Fibroblast of lung (primary cell): ENCODE results near the gene VWA3B. TPM values are rescaled to one million over a fixed set of nuclear protein-coding genes. Genes with fewer than 3 reads are reported as not detected.

Experiments
- DNase-seq, 2 donors: peaks; one replicate each; pipeline versions ENCODE4 v3.0.0 to v3.0.0-alpha.2; 2010; ENCODE audit warnings: low read depth in 2 of 2
- H2AFZ ChIP-seq: 2 replicates; pipeline ENCODE4 v1.5.1; 2012; ENCODE audit warnings: low read length, control low read depth, inconsistent platforms
- H3K27ac ChIP-seq: 2 replicates; pipeline ENCODE4 v1.5.1; 2011; ENCODE audit warnings: low read length, control low read depth; ENCODE audit not compliant: insufficient read depth
- H3K27me3 ChIP-seq: 2 replicates; pipeline ENCODE4 v1.5.1; 2011; ENCODE audit warnings: mild to moderate bottlenecking, low read length; ENCODE audit not compliant: control insufficient read depth, insufficient read depth
- H3K36me3 ChIP-seq: 2 replicates; pipeline ENCODE4 v1.5.1; 2011; ENCODE audit warnings: low read length; ENCODE audit not compliant: control insufficient read depth, insufficient read depth
- H3K4me1 ChIP-seq: 2 replicates; pipeline ENCODE4 v1.5.1; 2011; ENCODE audit warnings: low read length; ENCODE audit not compliant: control insufficient read depth, insufficient read depth; ENCODE audit errors: extremely low read depth
- H3K4me2 ChIP-seq: 2 replicates; pipeline ENCODE4 v1.5.1; 2011; ENCODE audit warnings: low read length, control low read depth; ENCODE audit not compliant: insufficient read depth; ENCODE audit errors: extremely low read depth
- H3K4me3 ChIP-seq, 4 experiments: fragments of 200-600 bp in 1 of 4; sonication (generic) in 1 of 4; replicated peaks in 1 of 4; 2 replicates each; pipeline ENCODE4 v1.5.1; 2011 to 2016; ENCODE audit warnings: low read length in 4 of 4, low read depth in 3 of 4, mild to moderate bottlenecking in 3 of 4, control low read depth in 2 of 4, inconsistent platforms in 1 of 4, mixed read lengths in 1 of 4; ENCODE audit not compliant: insufficient read depth in 1 of 4; ENCODE audit errors: control extremely low read depth in 1 of 4
- H3K79me2 ChIP-seq: 2 replicates; pipeline ENCODE4 v1.5.1; 2012; ENCODE audit warnings: mild to moderate bottlenecking, low read length, inconsistent platforms; ENCODE audit not compliant: control insufficient read depth, insufficient read depth
- H3K9ac ChIP-seq: 2 replicates; pipeline ENCODE4 v1.5.1; 2011; ENCODE audit warnings: mild to moderate bottlenecking, low read length, control low read depth; ENCODE audit not compliant: insufficient read depth
- H3K9me3 ChIP-seq: 2 replicates; pipeline ENCODE4 v1.5.1; 2012; ENCODE audit warnings: low read depth, low read length; ENCODE audit not compliant: control insufficient read depth, insufficient read depth
- H4K20me1 ChIP-seq: 2 replicates; pipeline ENCODE4 v1.5.1; 2011; ENCODE audit warnings: low read length; ENCODE audit not compliant: control insufficient read depth, insufficient read depth; ENCODE audit errors: extremely low read depth
- CTCF ChIP-seq, 2 donors: IDR thresholded peaks in 1 of 2; conservative IDR thresholded peaks in 1 of 2; 1 replicate in 1 of 2; 2 replicates in 1 of 2; pipeline ENCODE4 v1.5.1; 2011 to 2012; ENCODE audit warnings: low read length in 2 of 2, control low read depth in 1 of 2, inconsistent platforms in 1 of 2, low read depth in 1 of 2, mild to moderate bottlenecking in 1 of 2
- EZH2 ChIP-seq: IDR thresholded peaks from 2 replicates; pipeline ENCODE4 v1.5.1; 2012; ENCODE audit warnings: low read length, control low read depth, mild to moderate bottlenecking; ENCODE audit errors: missing control alignments
- polyA plus RNA-seq, 2 donors: library from polyadenylated mRNA; depleted of rRNA in 1 of 2; stranded (reverse) in 1 of 2; unstranded in 1 of 2; fragments of >200 nt; gene quantifications; 2 replicates each; pipeline ENCODE4 v1.2.1, GENCODE V29; 2011 to 2012; ENCODE audit warnings: missing spikeins in 1 of 2
- total RNA-seq: library from RNA; depleted of rRNA; stranded (reverse); fragments of >200 nt; gene quantifications from 2 replicates; pipeline ENCODE4 v1.2.1, GENCODE V29; 2014

Gene VWA3B
- total and polyA plus RNA-seq, 2 donors (not counting 1 experiment from before 2014, with no cell fraction given), result 0.17 TPM; not detected in 1

GRCh38 chr2:98253461-98254070, 166.6 kb downstream of the VWA3B start:
- no peak overlapping the region for H3K4me2 ChIP-seq
- TF ChIP-seq CTCF (conservative IDR thresholded peaks at IDR 0.05 in 1 of 2, IDR thresholded peaks at IDR 0.05 in 1 of 2; ENCODE audit: low read depth in 1 of 2, low read length in 2 of 2), result no peak
- no peak for TF ChIP-seq EZH2
- no peak overlapping the region for H2AFZ ChIP-seq
- no peak overlapping the region for H3K27ac ChIP-seq
- no peaks in the 10 kb centered on the region for H3K9me3 ChIP-seq
- H3K9ac ChIP-seq, result no peak overlapping the region
- H3K36me3 ChIP-seq, result no peaks in the 10 kb centered on the region
- H3K4me3 ChIP-seq, result no peak overlapping the region
- peak in 1 of 2 donors; percentile 75 for DNase-seq
- H3K4me1 ChIP-seq, result no peaks in the 10 kb centered on the region
- H3K27me3 ChIP-seq, result no peaks in the 10 kb centered on the region
- H4K20me1 ChIP-seq, result no peaks in the 10 kb centered on the region
- H3K79me2 ChIP-seq, result no peaks in the 10 kb centered on the region

GRCh38 chr2:98254504-98255059, 167.6 kb downstream of the VWA3B start:
- Histone ChIP-seq H3K27me3 (no peaks in the 10 kb centered on the region), H3K9me3 (no peaks in the 10 kb centered on the region), H3K9ac (no peak overlapping the region), H3K27ac (no peak overlapping the region), H3K4me1 (no peaks in the 10 kb centered on the region), H3K36me3 (no peaks in the 10 kb centered on the region), H4K20me1 (no peaks in the 10 kb centered on the region), H3K79me2 (no peaks in the 10 kb centered on the region), H2AFZ (no peak overlapping the region), H3K4me3 (no peak overlapping the region), H3K4me2 (no peak overlapping the region)
- TF ChIP-seq EZH2 (no peak), CTCF (conservative IDR thresholded peaks at IDR 0.05 in 1 of 2, IDR thresholded peaks at IDR 0.05 in 1 of 2; ENCODE audit: low read depth in 1 of 2, low read length in 2 of 2) (no peak)
- no peak for DNase-seq

GRCh38 chr2:98258906-98259305, 171.9 kb downstream of the VWA3B start:
- TF ChIP-seq CTCF (conservative IDR thresholded peaks at IDR 0.05 in 1 of 2, IDR thresholded peaks at IDR 0.05 in 1 of 2; ENCODE audit: low read depth in 1 of 2, low read length in 2 of 2) (no peak), EZH2 (no peak)
- Histone ChIP-seq H3K27me3 (no peaks in the 10 kb centered on the region), H3K79me2 (no peaks in the 10 kb centered on the region), H3K4me1 (no peaks in the 10 kb centered on the region), H3K36me3 (no peaks in the 10 kb centered on the region), H4K20me1 (no peaks in the 10 kb centered on the region), H3K9ac (no peak overlapping the region), H3K27ac (no peak overlapping the region), H3K4me3 (no peak overlapping the region), H2AFZ (no peak overlapping the region), H3K9me3 (no peaks in the 10 kb centered on the region), H3K4me2 (no peak overlapping the region)
- DNase-seq, result no peak
